Spleen (tissue), 11 donors: ENCODE measurements around the gene KIF18B. TPM values are rescaled to one million over a fixed set of nuclear protein-coding genes. Genes with fewer than 3 reads are reported as not detected.

Experiments used
- DNase-seq: peaks from one replicate; pipeline ENCODE4 v3.0.0-alpha.2; 2020
- H3K27ac ChIP-seq, 8 donors: fragments of 200-600 bp; sonication (generic) in 7 of 8; 1 replicate in 4 of 8; 2 replicates in 4 of 8; pipeline versions ENCODE4 v1.5.0 to v1.8.0; 2016 to 2021; ENCODE audit warnings: inconsistent platforms in 4 of 8, mild to moderate bottlenecking in 4 of 8, moderate library complexity in 1 of 8
- H3K27me3 ChIP-seq, 7 donors: fragments of 200-600 bp; sonication (generic) in 6 of 7; replicated peaks in 1 of 7; 1 replicate in 4 of 7; 2 replicates in 3 of 7; pipeline versions ENCODE4 v1.5.0 to v1.8.0; 2016 to 2021; ENCODE audit warnings: inconsistent platforms in 3 of 7, mild to moderate bottlenecking in 1 of 7
- H3K36me3 ChIP-seq, 6 donors: fragments of 200-600 bp; sonication (generic) in 5 of 6; 1 replicate in 4 of 6; 2 replicates in 2 of 6; pipeline versions ENCODE4 v1.5.0 to v1.8.0; 2016 to 2021; ENCODE audit warnings: inconsistent platforms in 2 of 6
- H3K4me1 ChIP-seq, 6 donors: fragments of 200-600 bp; sonication (generic) in 5 of 6; 1 replicate in 3 of 6; 2 replicates in 3 of 6; pipeline versions ENCODE4 v1.5.0 to v1.8.0; 2016 to 2021; ENCODE audit warnings: inconsistent platforms in 3 of 6
- H3K4me3 ChIP-seq, 8 donors: fragments of 200-600 bp; sonication (generic) in 7 of 8; 1 replicate in 4 of 8; 2 replicates in 4 of 8; pipeline versions ENCODE4 v1.5.0 to v1.8.0; 2016 to 2021; ENCODE audit warnings: inconsistent platforms in 4 of 8, mild to moderate bottlenecking in 4 of 8, moderate library complexity in 2 of 8
- H3K9me3 ChIP-seq, 8 donors: fragments of 200-600 bp; sonication (generic) in 7 of 8; 1 replicate in 4 of 8; 2 replicates in 4 of 8; pipeline versions ENCODE4 v1.5.0 to v1.8.0; 2016 to 2021; ENCODE audit warnings: inconsistent platforms in 4 of 8
- CTCF ChIP-seq, 11 experiments: fragments of 200-600 bp in 7 of 11; fragments of 450-650 bp in 4 of 11; sonication (generic) in 4 of 11; IDR thresholded peaks in 8 of 11; conservative IDR thresholded peaks in 3 of 11; 1 replicate in 7 of 11; 2 replicates in 4 of 11; pipeline versions ENCODE4 v1.4.0 to v1.8.0; 2016 to 2021; ENCODE audit warnings: antibody characterized with exemption in 11 of 11, inconsistent platforms in 4 of 11, mild to moderate bottlenecking in 1 of 11
- POLR2A ChIP-seq, 3 donors: fragments of 450-650 bp; IDR thresholded peaks; one replicate each; pipeline ENCODE4 v1.5.1; 2017; ENCODE audit warnings: antibody characterized with exemption in 3 of 3, mild to moderate bottlenecking in 1 of 3
- POLR2AphosphoS5 ChIP-seq, 3 donors: sonication (generic); formaldehyde crosslinking; IDR thresholded peaks; one replicate each; pipeline ENCODE4 v1.5.1; 2017; ENCODE audit warnings: antibody characterized with exemption in 3 of 3
- WGBS, 5 donors: extraction: QIAGEN DNeasy Blood & Tissue Kit in 3 of 5; methylation state at CpG; one replicate each; pipeline versions ENCODE4 v1.1.5 to v1.1.7; 2013 to 2018; 5-methylcytosine and 5-hydroxymethylcytosine counted together
- intact Hi-C: fragments of 100-400 bp; cut with DNase I; formaldehyde crosslinking; loops from one replicate; pipeline ENCODE4 v1.15.0; 2023; ENCODE audit warnings: low total_unique reads
- polyA plus RNA-seq, 3 donors: library from polyadenylated mRNA; stranded (reverse); fragments of 200-250 nt; gene quantifications; one replicate each; pipeline ENCODE4 v1.2.1, GENCODE V29; 2013
- total RNA-seq, 7 donors: library from RNA; depleted of rRNA in 3 of 7; stranded (reverse); fragments of >200 nt in 3 of 7; fragmentation: NEBNext Ultra II Directional in 4 of 7; extraction: Animal tissue kit (Norgen Biotek cat#: 25700) in 4 of 7; gene quantifications; one replicate each; pipeline versions ENCODE4 v1.1.0 to v1.2.1, GENCODE V29; 2016 to 2021
- donor health status: healthy with polysubstance abuse.
- donor health status: DM: no; HTN: no; CAD: no; lungs with moderate emphysema.
- donor health status: DM: no; HTN: no; CAD: no.
- donor health status: Bipolar disorder and iron deficiency.
- donor health status: healthy.
- donor health status: DM: no; HTN: no; CAD: no.
- donor health status: DM: yes; HTN: yes; CAD: no.

The KIF18B gene
- total and polyA plus RNA-seq, 10 donors = 0.26 to 5.8 (median 1.9) TPM

GRCh38 chr17:44977814-44978550 lies 30.4 kb upstream of the KIF18B start:
- H3K36me3 ChIP-seq = no peaks in the 10 kb centered on the region
- peaks cover 0 to 75% (median 6%) of the 10 kb centered on the region in 7 donors for H3K27me3 ChIP-seq
- H3K4me1 ChIP-seq = peaks cover 0 to 4% (median 0%) of the 10 kb centered on the region in 6 donors
- H3K27ac ChIP-seq = no peak overlapping the region
- intact Hi-C loops = no loop called here
- DNase-seq = no peak
- TF ChIP-seq CTCF (IDR thresholded peaks at IDR 0.05 in 8 of 11, conservative IDR thresholded peaks at IDR 0.05 in 3 of 11) = no peak
- no peak for TF ChIP-seq POLR2AphosphoS5 (IDR thresholded peaks at IDR 0.05)
- no peak for TF ChIP-seq POLR2A (IDR thresholded peaks at IDR 0.05)
- H3K9me3 ChIP-seq = no peaks in the 10 kb centered on the region
- WGBS, 5 donors = 49 to 67% (median 62%) methylated on average over 7 of the region's 7 CpGs
- H3K4me3 ChIP-seq = no peak overlapping the region

DNA sequence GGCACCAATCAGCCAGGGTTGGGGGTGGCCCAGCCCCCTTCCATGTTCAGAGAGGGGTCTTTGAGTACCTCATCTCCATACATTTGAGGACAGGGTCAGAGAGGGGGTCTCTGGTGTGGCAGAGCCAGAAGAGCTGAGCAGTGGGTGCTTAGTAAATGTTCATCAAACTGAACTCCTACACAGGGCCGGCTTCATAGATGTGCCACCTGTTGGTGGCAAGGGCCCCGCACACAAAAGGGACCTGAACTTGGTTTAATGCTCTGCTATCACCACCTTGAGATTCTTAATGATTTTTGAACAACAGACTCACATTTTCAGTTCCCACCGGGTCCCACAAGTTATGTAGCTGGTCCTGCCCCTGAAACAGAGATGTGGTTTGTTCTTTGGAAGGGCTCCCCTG lies 29.5 kb upstream of the KIF18B start:
- DNase-seq = no peak
- H3K36me3 ChIP-seq = no peaks in the 10 kb centered on the region
- TF ChIP-seq CTCF (IDR thresholded peaks at IDR 0.05 in 8 of 11, conservative IDR thresholded peaks at IDR 0.05 in 3 of 11) (no peak), POLR2A (IDR thresholded peaks at IDR 0.05) (no peak), POLR2AphosphoS5 (IDR thresholded peaks at IDR 0.05) (no peak)
- H3K27me3 ChIP-seq = peaks cover 0 to 84% (median 6%) of the 10 kb centered on the region in 7 donors
- no peaks in the 10 kb centered on the region for H3K9me3 ChIP-seq
- intact Hi-C loops = no loop called here
- peaks cover 0 to 4% (median 0%) of the 10 kb centered on the region in 6 donors for H3K4me1 ChIP-seq
- H3K4me3 ChIP-seq = no peak overlapping the region
- H3K27ac ChIP-seq = no peak overlapping the region
- 60 to 85% (median 71%) methylated on average over 3 of the region's 3 CpGs for WGBS, 5 donors

DNA sequence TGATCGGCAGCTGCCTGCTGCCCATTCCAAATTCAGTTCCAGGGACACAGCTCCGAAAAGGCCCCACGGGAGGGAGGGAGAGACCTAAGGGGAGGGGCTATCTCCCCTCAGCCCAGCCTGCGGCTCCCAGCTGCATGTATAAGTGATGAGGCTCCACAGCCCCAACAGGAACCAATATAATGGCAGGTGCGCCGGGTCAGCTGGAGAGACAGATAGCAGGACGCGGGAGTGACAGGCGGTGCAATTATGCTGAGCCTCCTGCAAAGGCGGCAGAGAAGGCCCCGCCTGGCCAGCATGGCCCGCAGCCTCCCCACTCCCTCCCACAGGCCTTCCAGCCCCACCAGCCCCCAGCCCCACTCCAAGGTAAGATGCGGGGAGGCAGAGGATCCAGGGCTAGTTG lies 28.6 kb upstream of the KIF18B start:
- H3K4me3 ChIP-seq = no peak overlapping the region
- no peaks in the 10 kb centered on the region for H3K9me3 ChIP-seq
- H3K27ac ChIP-seq = no peak overlapping the region
- peaks cover 0 to 93% (median 6%) of the 10 kb centered on the region in 7 donors for H3K27me3 ChIP-seq
- 51 to 65% (median 61%) methylated on average over 5 to 13 of the region's 13 CpGs for WGBS, 5 donors
- no peaks in the 10 kb centered on the region for H3K36me3 ChIP-seq
- intact Hi-C loops = no loop called here
- H3K4me1 ChIP-seq = peaks cover 0 to 4% (median 0%) of the 10 kb centered on the region in 6 donors
- DNase-seq = no peak
- TF ChIP-seq CTCF (IDR thresholded peaks at IDR 0.05 in 8 of 11, conservative IDR thresholded peaks at IDR 0.05 in 3 of 11) = no peak
- TF ChIP-seq POLR2A (IDR thresholded peaks at IDR 0.05) = no peak
- no peak for TF ChIP-seq POLR2AphosphoS5 (IDR thresholded peaks at IDR 0.05)

GRCh38 chr17:44972953-44973352 lies 25.4 kb upstream of the KIF18B start:
- DNase-seq = no peak
- TF ChIP-seq POLR2AphosphoS5 (IDR thresholded peaks at IDR 0.05) (no peak), CTCF (IDR thresholded peaks at IDR 0.05 in 8 of 11, conservative IDR thresholded peaks at IDR 0.05 in 3 of 11) (no peak), POLR2A (IDR thresholded peaks at IDR 0.05) (no peak)
- intact Hi-C loops = no loop called here
- no peak overlapping the region for H3K27ac ChIP-seq
- peaks cover 11 to 27% (median 23%) of the 10 kb centered on the region in 6 donors for H3K4me1 ChIP-seq
- H3K27me3 ChIP-seq = peaks cover 0 to 95% (median 29%) of the 10 kb centered on the region in 7 donors
- no peaks in the 10 kb centered on the region for H3K36me3 ChIP-seq
- 88 to 95% (median 92%) methylated on average over 6 of the region's 6 CpGs for WGBS, 5 donors
- no peaks in the 10 kb centered on the region for H3K9me3 ChIP-seq
- H3K4me3 ChIP-seq = no peak overlapping the region
